AG08396 (cell line): ENCODE measurements around the gene PRDM4.

Experiments used
- DNase-seq: peaks from one replicate; pipeline ENCODE4 v3.0.0; 2012; ENCODE audit warnings: low spot score, mixed read lengths

The PRDM4 gene, protein sequence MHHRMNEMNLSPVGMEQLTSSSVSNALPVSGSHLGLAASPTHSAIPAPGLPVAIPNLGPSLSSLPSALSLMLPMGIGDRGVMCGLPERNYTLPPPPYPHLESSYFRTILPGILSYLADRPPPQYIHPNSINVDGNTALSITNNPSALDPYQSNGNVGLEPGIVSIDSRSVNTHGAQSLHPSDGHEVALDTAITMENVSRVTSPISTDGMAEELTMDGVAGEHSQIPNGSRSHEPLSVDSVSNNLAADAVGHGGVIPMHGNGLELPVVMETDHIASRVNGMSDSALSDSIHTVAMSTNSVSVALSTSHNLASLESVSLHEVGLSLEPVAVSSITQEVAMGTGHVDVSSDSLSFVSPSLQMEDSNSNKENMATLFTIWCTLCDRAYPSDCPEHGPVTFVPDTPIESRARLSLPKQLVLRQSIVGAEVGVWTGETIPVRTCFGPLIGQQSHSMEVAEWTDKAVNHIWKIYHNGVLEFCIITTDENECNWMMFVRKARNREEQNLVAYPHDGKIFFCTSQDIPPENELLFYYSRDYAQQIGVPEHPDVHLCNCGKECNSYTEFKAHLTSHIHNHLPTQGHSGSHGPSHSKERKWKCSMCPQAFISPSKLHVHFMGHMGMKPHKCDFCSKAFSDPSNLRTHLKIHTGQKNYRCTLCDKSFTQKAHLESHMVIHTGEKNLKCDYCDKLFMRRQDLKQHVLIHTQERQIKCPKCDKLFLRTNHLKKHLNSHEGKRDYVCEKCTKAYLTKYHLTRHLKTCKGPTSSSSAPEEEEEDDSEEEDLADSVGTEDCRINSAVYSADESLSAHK

DNA sequence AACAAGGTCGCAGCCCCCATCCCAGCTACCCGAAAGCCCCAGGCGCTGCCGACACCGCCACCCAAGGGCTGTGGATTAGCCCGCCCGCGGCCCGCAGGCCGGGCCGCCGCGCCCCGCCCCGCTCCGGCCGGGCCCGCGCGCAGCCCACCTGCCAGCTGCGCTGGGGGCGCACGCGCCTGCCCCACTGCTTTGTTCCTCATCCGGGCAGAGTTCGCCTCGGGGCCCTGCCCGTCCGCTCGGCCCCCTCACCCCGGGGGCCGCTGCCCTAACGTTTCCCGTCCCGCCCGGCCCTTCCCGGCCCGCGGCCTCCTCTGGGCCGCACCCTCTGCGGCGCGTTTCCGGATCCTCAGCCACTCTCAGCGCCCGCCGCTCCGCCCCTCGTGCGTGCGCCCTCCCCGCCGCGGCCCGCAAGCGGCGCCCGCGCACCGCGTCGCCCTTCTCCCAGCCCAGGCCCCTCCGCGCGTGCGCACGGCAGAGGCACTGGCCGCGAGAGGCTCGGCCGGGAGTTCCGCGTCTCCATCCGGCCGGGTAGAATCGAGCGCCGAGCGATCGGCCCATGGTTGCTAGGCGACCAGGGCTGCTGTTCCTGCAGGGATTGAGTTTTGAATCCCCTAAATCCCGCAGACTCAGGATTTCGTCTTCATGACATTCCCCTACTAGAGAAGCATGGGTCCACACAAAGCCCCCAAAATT, at the start of gene PRDM4:
Gene PRDM4 (minus strand): TSS at position 329 of the 693 bp plus-strand sequence. CDS start 622 bp downstream, outside the sequence.
- peak; percentile 99 for DNase-seq

DNA sequence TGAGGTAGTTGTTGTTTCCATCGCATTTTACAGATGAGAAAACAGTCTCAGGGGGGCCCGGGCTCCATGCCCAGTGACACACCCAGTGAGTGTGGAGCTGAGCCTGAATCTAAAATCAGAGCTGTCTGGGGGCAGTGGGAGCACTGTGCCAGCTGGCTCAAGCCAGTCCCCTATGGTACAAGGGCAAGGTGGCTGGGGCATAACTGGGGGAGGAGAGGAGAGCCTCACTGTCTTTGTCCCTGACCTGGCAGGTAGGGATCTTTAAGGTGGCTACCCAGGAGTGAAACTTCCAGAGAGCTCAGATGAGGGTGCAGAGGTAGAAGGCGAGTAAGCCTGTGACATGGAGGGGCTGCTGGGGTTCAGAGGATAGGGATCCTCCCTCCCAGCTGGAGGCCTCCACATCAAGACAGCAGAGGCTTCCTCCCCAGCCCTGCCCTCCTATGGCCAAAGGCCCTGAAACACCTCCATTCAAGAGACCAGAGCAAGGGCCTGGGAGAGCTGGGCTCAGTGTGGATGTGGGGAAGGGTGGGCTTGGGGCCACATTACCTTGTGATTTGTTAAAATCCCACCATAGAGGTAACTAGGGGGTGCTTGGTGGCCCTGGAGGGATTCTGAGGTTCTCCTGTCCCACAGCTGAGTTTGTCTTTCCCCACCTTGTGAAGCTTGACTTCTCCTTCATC, 46.7 kb upstream of the PRDM4 start:
- DNase-seq = no peak

DNA sequence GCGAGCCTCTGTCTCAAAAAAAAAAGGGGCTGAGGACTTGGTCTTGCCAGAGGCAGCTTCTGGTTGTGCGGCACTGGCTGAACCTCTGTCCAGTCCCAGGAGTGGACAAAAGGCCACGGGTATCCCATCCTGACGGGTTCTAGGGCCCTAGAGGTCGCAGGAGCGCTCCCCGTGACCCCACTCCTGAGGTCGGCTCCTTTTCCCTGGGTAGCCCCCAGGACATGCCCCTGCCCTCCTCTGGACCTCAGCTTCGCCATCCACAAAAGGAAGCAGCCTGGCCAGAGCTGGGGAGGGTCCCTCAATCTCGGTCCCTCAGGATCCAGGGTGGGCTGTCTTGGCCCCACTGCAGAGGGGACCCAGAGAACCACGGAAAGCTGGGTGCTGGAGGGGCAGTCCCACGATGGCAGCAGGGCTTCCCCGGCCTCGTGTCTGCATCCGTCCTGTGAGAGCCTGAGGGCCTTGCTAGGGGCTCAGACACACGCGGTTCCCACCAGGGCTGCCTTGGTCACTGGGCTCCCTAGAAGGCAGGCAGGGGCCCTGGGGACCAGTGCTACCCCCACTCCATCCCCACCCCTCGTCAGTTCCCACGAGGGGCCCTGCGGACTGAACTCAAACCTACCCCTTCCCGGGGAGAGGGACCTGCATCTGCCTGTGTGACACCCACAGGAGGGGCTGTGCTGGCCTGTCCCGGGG, 44.7 kb upstream of the PRDM4 start:
- DNase-seq = no peak

DNA sequence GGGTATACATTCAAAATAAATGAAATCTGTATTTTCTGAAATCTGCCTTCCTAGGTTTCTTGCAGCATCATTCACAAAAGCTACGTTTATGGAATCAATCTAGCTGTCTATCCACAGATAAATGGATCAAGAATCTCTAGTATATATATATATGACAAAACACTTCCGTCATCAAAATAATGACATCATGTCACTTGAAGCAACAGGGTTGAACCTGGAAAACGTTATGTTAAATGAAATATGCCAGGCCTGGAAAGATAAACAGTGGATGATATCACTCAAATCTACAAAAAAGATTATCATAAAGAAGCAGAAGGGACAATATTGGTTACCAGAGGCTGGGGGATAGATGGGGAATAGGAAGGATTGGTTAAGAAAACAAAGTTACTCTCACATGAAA, 42.2 kb upstream of the PRDM4 start:
- DNase-seq = no peak

DNA sequence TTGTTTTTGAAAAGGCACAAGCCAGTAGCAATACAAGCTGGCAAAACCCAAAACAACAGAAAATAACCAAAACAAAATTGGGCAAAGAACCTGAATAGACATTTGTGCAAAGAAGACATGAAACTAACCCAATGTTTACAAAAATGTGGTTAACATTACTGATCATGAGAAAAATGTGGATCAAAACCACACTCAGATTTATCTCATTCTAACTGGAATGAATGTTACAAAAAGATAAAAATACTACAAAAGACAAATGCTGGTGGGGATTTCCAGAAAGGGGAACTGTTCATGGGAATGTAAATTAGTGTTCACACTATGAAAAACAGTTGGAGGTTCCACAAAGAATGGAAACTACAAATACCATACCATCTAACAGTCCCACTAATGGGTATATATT, 40.2 kb upstream of the PRDM4 start:
- DNase-seq = no peak

DNA sequence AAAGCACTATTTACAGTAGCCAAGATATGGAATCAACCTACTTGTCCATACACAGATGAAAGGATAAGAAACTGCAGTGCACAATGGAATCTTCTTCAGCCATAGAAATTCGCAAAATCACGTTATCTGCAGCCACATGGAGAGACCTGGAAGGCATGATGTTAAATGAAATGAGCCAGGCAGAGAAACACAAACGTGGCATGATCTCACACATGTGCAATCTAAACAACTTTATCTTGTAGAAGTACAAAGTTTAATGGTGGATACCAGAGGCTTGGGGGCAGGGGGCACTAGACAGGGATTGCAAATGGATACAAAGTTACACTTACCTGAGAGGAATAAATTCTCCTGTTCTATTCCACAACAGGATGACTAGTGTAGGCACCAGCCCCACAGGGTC, 37.6 kb upstream of the PRDM4 start:
- DNase-seq = no peak

DNA sequence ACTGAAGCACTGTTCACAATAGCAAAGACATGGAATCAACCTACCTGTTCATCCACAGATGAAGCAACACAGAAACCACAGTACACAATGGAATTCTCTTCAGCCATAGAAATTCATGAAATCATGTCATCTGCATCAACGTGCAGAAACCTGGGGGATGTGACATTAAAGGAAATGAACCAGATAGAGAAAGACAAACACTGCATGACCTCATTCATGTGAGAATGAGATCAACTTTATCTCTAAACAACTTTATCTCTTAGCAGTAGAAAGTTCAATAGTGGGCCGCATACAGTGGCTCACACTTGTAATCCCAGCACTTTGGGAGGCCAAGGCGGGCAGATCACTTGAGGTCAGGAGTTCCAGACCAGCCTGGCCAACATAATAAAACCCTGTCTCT, 33.5 kb upstream of the PRDM4 start:
- no peak for DNase-seq

DNA sequence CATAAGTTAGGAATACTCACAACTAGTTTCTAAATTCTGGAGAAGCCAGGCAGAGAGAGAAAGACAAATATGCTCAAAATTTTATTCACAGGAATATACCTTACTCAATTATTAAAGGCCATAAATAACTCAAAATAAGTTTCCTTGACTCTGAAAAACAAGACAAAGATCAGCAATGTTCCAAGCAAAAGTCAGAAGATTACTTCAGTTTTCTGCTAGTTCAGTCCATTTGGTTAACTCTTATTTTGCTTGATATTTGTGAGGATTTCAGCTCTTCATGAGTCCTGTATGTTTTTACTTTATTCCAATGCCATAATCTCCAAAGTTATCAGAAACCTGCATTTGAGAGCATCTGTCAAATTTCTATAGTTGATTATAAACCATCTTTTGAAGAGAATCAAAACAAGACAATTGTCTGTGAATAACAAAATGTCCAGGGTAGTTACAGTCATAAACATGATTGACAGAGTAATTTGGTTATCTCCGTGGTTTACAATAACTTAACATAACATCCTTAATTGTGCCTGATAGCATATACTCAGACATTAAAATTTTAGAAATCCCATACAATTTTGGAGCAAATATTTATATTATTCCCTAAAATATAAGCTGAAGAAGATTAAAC, 30.6 kb upstream of the PRDM4 start:
- no peak for DNase-seq

DNA sequence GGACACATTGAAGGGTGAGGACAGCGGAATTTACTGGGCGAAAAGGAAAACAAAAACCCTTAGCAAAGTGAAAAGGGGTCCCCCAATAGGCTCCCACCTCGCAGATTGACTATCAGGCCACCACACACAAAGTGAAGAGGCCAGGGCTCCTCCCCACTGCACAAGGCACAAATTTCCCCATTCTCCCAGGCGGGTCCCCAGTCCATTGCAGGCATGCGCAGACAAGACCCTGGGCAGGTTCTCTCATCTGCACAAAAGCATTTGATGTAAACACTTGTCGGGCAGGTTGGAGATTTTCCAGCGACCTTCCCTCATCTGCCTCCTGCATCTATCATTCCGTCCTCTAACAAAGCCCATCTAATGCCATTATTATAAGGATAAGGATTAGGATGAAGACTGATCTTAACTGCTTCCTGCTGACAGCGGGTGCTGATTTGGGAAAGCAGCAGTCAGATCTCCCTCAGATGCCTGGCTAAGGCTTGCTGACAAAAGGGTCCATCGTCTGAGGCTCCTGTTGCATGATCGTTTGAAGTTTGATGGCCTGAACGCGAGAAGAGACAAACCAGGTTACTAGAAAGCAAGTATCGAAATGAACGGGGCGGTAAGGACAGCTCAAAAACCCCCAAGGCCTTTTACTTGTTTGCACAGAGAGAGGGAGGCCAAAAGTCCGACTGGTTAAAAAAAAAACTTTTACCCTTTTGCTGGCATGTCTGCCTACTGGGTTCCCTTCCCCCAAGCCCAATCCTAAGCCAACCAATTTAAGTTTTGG, 27.9 kb upstream of the PRDM4 start:
- no peak for DNase-seq

DNA sequence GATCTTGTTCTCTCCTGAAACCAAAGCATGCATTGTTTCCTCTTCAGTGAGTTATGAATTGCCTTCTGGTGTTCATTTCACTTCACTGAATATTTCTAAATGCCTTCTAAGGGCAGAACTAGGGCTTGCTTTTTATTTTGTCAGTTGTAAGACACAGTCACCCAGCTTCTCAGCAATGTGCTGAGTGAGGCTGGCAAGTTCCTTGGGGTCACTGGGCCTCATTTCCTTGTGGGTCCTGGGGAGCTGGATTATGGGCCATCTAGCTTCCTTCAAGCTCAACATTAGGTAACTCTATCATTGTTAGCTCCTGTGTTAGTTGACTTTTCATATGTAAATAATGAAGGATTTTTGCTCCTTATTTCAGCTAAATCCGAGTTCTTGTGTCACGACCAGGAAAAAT, 27.3 kb upstream of the PRDM4 start:
- no peak for DNase-seq

DNA sequence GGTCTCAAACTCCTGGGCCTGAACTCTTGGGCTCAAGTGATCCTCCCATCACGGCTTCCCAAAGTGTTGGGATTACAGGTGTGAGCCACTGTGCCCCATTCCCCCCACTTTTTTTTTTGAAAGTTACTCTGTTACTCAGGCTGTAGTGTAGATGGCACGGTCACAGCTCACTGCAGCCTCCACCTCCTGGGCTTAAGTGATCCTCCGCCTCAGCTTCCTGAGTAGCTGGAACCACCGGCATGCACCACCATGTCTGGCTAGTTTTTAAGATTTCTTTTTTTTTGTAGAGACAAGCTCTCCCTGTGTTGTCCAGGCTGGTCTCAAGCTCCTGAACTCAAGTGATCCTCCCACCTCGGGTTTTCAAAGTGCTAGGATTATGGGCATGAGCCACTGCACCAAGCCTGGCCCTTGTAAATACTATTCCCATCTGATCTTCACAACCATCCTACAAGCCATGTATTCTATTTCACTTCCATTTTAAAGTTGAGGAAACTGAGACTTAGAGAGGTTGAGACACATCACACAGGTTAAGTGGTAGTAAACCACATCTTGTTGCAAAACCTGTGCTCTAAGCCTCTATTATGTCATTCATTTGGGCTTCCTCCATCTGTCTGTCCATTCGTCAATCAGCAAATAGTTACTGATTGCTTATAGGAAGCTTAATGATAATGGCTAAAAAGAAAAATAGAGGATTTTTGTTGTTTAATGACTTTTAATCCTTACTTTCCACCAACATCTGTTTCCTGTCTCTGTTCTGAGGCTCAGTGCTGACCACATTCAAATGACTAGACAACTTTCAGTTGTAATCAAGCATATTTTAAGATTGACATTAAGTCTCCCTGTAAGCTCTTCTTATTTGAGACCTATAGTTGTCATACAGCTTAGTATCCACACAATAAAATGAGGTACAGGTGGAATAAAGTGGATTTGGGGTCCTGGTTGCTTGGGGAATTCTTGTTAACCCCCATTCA, 22.8 kb upstream of the PRDM4 start:
- DNase-seq = no peak

DNA sequence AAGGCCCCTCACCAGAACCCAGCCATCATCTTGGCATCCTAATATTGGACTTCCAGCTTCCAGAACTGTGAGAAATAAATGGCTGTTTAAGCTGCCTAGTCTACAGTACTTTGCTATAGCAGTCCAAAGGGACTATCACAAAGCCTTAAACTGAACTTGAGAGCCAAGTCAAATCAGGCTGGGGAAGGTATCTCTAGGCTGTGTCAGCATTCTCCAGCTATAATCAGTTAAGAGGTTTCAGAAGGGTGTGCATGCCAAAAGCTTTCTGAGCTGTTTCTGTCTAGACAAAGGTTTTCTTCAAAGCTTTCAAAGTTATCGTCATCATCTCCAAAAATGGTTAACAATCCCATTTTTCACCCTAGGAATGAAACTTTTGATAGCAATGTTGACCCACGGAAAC, 21.1 kb upstream of the PRDM4 start:
- no peak for DNase-seq

DNA sequence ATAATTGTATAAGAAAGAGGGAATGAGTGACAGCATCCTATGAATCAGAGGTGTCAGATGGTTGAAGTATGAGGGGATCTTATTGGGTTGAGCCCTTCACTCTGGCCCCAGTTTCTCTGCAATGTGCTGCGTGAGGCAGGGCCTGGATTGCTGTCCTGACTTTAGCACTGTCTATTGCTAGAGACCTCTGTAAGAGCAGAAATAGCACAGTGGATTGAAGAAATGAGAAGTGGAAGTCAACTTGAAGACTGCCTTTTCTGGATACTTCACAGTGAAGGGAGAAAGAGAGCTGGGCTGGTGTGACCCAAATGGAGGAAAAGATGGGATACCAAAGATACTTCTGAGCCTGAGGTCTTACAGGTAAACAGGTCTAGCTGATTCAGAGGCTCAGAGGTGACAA, 19.4 kb upstream of the PRDM4 start:
- DNase-seq = no peak

DNA sequence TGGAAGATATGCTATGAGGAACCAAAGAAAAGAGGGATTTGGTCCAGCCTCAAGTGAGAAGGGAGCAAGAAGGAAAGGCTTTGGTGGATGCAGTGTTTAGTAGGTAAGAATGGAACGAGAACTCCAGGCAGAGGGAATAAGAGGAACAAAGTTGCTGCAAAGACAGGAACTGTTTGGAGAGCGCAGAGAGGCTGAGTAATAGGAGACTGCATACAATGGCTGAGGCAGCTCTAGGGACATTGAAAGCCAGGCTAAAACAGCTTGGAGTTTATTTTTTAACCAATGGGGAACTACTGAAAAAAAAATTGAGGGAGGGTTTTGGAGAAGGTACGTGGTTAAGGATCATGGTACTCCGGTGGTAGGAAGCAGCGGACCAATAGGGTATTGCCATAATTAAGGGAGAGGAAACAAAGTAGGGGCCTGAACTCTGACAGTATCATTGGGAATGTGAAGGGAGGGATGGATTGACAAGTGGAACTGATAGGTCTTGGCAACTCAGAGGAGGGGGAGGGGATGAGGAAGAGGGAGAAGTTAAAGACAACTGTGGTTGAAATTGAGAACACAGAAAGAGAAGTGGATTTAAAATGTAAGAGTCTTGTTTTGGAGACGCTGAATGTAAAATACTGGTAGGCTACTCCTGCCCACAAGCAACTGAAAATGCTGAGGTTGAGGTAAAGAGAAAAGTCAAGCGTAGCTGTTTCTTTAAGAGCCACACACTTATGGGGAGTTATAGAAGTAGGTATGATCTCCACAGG, 18.3 kb upstream of the PRDM4 start:
- no peak for DNase-seq

DNA sequence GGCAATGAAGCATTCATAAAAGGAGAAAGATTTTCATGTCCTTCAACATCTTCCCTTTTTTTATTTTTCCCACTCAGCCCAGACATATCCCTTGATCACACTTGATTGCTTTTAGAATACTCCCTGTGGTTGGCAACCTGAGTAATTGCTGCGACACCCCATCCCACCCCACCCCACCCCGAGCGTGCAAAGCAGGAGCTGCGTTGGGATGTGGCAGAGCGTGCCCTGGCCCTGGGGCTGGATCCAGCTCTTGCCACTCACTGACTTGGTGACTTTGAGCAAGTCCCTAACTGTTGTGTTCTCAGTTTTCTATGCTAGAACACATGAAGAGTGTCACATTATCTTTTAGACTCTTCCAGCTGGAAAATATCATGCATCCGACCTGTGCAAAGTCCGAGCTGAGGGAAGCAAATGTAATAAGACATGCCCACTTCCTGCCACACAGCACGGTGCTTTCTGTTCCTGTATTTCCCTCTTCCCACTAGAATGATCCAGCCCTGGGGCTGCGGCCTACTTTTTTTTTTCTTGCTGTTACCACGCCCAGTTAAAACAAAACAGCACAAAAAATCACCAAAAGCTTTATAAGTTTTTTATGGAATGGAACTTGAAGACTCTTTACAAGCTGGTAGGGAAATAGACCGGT, 17.6 kb upstream of the PRDM4 start:
- DNase-seq = no peak

DNA sequence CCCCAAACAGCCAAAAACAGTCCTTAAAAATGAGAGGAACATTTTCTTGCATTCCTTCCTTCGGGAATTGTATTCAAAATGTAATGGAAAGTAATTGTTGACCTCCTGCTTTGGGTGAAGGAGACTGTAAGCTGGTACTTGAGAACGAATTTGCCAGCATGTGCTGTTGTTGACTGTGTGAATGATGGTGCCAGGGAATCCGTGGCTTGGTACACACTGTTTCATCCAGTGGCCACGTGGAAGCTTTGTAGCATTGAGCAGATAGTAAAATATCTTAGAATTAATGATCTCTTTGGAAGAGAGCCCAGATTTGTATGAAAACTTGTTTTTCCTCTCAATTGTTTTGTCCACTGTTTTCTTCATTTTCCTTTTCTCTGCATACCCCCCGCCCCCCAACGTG, 15.2 kb upstream of the PRDM4 start:
- no peak for DNase-seq

DNA sequence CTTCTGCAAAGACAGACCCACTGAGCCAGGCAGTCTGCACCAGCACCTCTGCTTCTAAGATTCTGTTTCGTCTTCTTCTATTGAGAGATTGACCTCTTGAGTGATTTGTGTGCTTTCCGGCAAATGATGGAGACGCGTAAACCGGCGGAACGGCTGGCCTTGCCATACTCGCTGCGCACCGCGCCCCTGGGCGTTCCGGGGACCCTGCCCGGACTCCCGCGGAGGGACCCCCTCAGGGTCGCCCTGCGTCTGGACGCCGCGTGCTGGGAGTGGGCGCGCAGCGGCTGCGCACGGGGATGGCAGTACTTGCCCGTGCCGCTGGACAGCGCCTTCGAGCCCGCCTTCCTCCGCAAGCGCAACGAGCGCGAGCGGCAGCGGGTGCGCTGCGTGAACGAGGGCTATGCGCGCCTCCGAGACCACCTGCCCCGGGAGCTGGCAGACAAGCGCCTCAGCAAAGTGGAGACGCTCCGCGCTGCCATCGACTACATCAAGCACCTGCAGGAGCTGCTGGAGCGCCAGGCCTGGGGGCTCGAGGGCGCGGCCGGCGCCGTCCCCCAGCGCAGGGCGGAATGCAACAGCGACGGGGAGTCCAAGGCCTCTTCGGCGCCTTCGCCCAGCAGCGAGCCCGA, 14.3 kb upstream of the PRDM4 start:
- DNase-seq = no peak
